Measurements from ENCODE around the gene EDA. TPM values are rescaled to one million over a fixed set of nuclear protein-coding genes. Genes with fewer than 3 reads are reported as not detected.

Gene EDA
- total RNA-seq, 4 donors from 2014 or later, result 6.2 to 27.0 (median 14.2) TPM

- peak overlapping the region in 2 of 3 donors; percentile 44 to 45 for H3K4me3 ChIP-seq (replicated peaks in 1 of 3)
- intact Hi-C loops (cut with DNase I), result no loop called here
- no peaks in the 10 kb centered on the region for H3K27me3 ChIP-seq
- no peaks in the 10 kb centered on the region for H3K36me3 ChIP-seq
- TF ChIP-seq CTCF (IDR thresholded peaks at IDR 0.05), result no peak
- TF ChIP-seq POLR2A (IDR thresholded peaks at IDR 0.05), result no peak
- 0% methylated on average over 2 of the region's 53 CpGs; no CpG with 5 or more reads in 1 of the 2 donors for WGBS, 2 donors
- peak; percentile 33 to 39 for DNase-seq
- H3K4me1 ChIP-seq, result no peaks in the 10 kb centered on the region
- no peaks in the 10 kb centered on the region for H3K9me3 ChIP-seq
- H3K27ac ChIP-seq, result peak overlapping the region in 1 of 3 donors; percentile 37
These were observed 717 bp downstream of the EDA start for GRCh38 chrX:69616457-69617203.

- H3K4me3 ChIP-seq (replicated peaks in 1 of 3), result no peak overlapping the region
- TF ChIP-seq CTCF (IDR thresholded peaks at IDR 0.05), result peak in 5 of 6 experiments; percentile 22 to 62 (median 48)
- no peak for TF ChIP-seq POLR2A (IDR thresholded peaks at IDR 0.05)
- no peaks in the 10 kb centered on the region for H3K27me3 ChIP-seq
- WGBS, 2 donors, result 0% methylated on average over 1 of the region's 1 CpG
- peak; percentile 15 to 20 for DNase-seq
- no peak overlapping the region for H3K27ac ChIP-seq
- H3K36me3 ChIP-seq, result no peaks in the 10 kb centered on the region
- H3K4me1 ChIP-seq, result no peaks in the 10 kb centered on the region
- intact Hi-C loops (cut with DNase I), result no loop called here
- no peaks in the 10 kb centered on the region for H3K9me3 ChIP-seq
These were observed 2.9 kb downstream of the EDA start for GRCh38 chrX:69618803-69619202.

GRCh38 chrX:69626129-69626528, 10.2 kb downstream of the EDA start:
- Histone ChIP-seq H3K4me3 (replicated peaks in 1 of 3) (no peak overlapping the region), H3K9me3 (no peaks in the 10 kb centered on the region), H3K4me1 (no peaks in the 10 kb centered on the region), H3K27me3 (no peaks in the 10 kb centered on the region), H3K36me3 (no peaks in the 10 kb centered on the region), H3K27ac (no peak overlapping the region)
- intact Hi-C loops (cut with DNase I), result no loop called here
- 93 to 97% methylated on average over 1 of the region's 1 CpG for WGBS, 2 donors
- DNase-seq, result no peak
- TF ChIP-seq CTCF (IDR thresholded peaks at IDR 0.05) (no peak), POLR2A (IDR thresholded peaks at IDR 0.05) (no peak)

GRCh38 chrX:69627744-69628143, 11.8 kb downstream of the EDA start:
- H3K27me3 ChIP-seq, result no peaks in the 10 kb centered on the region
- H3K4me3 ChIP-seq (replicated peaks in 1 of 3), result no peak overlapping the region
- H3K4me1 ChIP-seq, result no peaks in the 10 kb centered on the region
- H3K27ac ChIP-seq, result no peak overlapping the region
- no peak for DNase-seq
- intact Hi-C loops (cut with DNase I), result no loop called here
- WGBS, 2 donors, result 98 to 100% methylated on average over 2 of the region's 2 CpGs
- no peaks in the 10 kb centered on the region for H3K9me3 ChIP-seq
- no peaks in the 10 kb centered on the region for H3K36me3 ChIP-seq
- no peak for TF ChIP-seq CTCF (IDR thresholded peaks at IDR 0.05)
- TF ChIP-seq POLR2A (IDR thresholded peaks at IDR 0.05), result no peak

GRCh38 chrX:69630147-69630546, 14.2 kb downstream of the EDA start:
- DNase-seq, result no peak
- H3K27me3 ChIP-seq, result no peaks in the 10 kb centered on the region
- H3K36me3 ChIP-seq, result no peaks in the 10 kb centered on the region
- no peaks in the 10 kb centered on the region for H3K9me3 ChIP-seq
- no peak overlapping the region for H3K27ac ChIP-seq
- 94% methylated on average over 2 of the region's 2 CpGs for WGBS, 2 donors
- intact Hi-C loops (cut with DNase I), result no loop called here
- H3K4me1 ChIP-seq, result no peaks in the 10 kb centered on the region
- H3K4me3 ChIP-seq (replicated peaks in 1 of 3), result no peak overlapping the region
- no peak for TF ChIP-seq CTCF (IDR thresholded peaks at IDR 0.05)

Measured in thyroid gland (tissue), 4 donors.